GM12878 (cell line): ENCODE results near the gene CIAO1.

Experiments
- CBX5 ChIP-seq: sonication (generic); IDR thresholded peaks from 2 replicates; pipeline ENCODE4 v1.6.1; 2016; ENCODE audit warnings: low read depth, moderate library complexity, mild to moderate bottlenecking, inconsistent platforms
- CREB1 ChIP-seq: IDR thresholded peaks from 2 replicates; pipeline ENCODE4 v1.6.1; 2012; ENCODE audit warnings: low read depth, mild to moderate bottlenecking, inconsistent platforms
- HDAC2 ChIP-seq: fragments of 200-600 bp; sonication (generic); IDR thresholded peaks from 2 replicates; pipeline ENCODE4 v1.6.1; 2017
- MTA3 ChIP-seq: IDR thresholded peaks from 2 replicates; pipeline ENCODE4 v1.6.1; 2012; ENCODE audit warnings: low read length, inconsistent platforms, borderline replicate concordance
- PKNOX1 ChIP-seq: fragments of 450-650 bp; IDR thresholded peaks from 2 replicates; pipeline ENCODE4 v1.6.1; 2016; ENCODE audit warnings: mild to moderate bottlenecking
- POLR2A ChIP-seq: IDR thresholded peaks from 2 replicates; pipeline ENCODE4 v1.6.1; 2011; ENCODE audit warnings: low read depth, mild to moderate bottlenecking, low read length
- RBBP5 ChIP-seq: fragments of 200-600 bp; sonication (generic); conservative IDR thresholded peaks from 2 replicates; pipeline ENCODE4 v1.6.1; 2016
- TAF1 ChIP-seq: IDR thresholded peaks from 2 replicates; pipeline ENCODE4 v1.6.1; 2011; ENCODE audit warnings: mild to moderate bottlenecking, low read depth, low read length, borderline replicate concordance
- ZBTB4 ChIP-seq: fragments of 450-650 bp; formaldehyde crosslinking; IDR thresholded peaks from 2 replicates; pipeline ENCODE4 v1.4.0; 2022; ENCODE audit warnings: mild to moderate bottlenecking, moderate library complexity
- ZNF274 ChIP-seq: IDR thresholded peaks from one replicate; pipeline ENCODE4 v1.8.0; 2011; ENCODE audit not compliant: insufficient read length, insufficient read depth
- TF ChIP-seq, protein P1 (sequence below), 3 experiments: IDR thresholded peaks in 2 of 3; conservative IDR thresholded peaks in 1 of 3; 2 replicates each; pipeline ENCODE4 v1.5.1; 2011; ENCODE audit warnings: low read depth in 3 of 3, low read length in 3 of 3, mild to moderate bottlenecking in 3 of 3, control low read depth in 2 of 3, moderate library complexity in 2 of 3, inconsistent platforms in 1 of 3, mixed read lengths in 1 of 3; ENCODE audit not compliant: control insufficient read depth in 2 of 3, insufficient read depth in 1 of 3; ENCODE audit errors: extremely low read depth in 1 of 3
- TF ChIP-seq, protein P2 (sequence below): IDR thresholded peaks from 2 replicates; pipeline ENCODE4 v1.6.1; 2011; ENCODE audit warnings: low read depth, mild to moderate bottlenecking, low read length, moderate library complexity, borderline replicate concordance; ENCODE audit errors: extremely low read depth

- TF ChIP-seq HDAC2 (no peak), PKNOX1 (no peak), ZBTB4 (CRISPR knock-in tag) (no peak), RBBP5 (no peak), CBX5 (no peak), CREB1 (no peak), ZNF274 (no peak), TAF1 (no peak), MTA3 (no peak), POLR2A (no peak)
- TF ChIP-seq, protein P1, sequence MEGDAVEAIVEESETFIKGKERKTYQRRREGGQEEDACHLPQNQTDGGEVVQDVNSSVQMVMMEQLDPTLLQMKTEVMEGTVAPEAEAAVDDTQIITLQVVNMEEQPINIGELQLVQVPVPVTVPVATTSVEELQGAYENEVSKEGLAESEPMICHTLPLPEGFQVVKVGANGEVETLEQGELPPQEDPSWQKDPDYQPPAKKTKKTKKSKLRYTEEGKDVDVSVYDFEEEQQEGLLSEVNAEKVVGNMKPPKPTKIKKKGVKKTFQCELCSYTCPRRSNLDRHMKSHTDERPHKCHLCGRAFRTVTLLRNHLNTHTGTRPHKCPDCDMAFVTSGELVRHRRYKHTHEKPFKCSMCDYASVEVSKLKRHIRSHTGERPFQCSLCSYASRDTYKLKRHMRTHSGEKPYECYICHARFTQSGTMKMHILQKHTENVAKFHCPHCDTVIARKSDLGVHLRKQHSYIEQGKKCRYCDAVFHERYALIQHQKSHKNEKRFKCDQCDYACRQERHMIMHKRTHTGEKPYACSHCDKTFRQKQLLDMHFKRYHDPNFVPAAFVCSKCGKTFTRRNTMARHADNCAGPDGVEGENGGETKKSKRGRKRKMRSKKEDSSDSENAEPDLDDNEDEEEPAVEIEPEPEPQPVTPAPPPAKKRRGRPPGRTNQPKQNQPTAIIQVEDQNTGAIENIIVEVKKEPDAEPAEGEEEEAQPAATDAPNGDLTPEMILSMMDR (IDR thresholded peaks at IDR 0.05 in 2 of 3, conservative IDR thresholded peaks at IDR 0.05 in 1 of 3; ENCODE audit: control insufficient read depth in 2 of 3, extremely low read depth in 1 of 3, insufficient read depth in 1 of 3, low read depth in 3 of 3, low read length in 3 of 3) = peak; percentile 3 to 6 (median 5); a peak in 1 of 6 replicates
- TF ChIP-seq, protein P2, sequence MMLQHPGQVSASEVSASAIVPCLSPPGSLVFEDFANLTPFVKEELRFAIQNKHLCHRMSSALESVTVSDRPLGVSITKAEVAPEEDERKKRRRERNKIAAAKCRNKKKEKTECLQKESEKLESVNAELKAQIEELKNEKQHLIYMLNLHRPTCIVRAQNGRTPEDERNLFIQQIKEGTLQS = no peak
Measured at GRCh38 chr2:96241227-96241626, 24.8 kb upstream of the CIAO1 start.
